IPS DF 4.7 (cell line): Measurements from ENCODE around the gene OR2T10.
"Not testable (repeated sequence)": the region's sequence is repeated elsewhere in the genome, so short reads cannot be mapped to it uniquely, and the experiment has no call there.

Experiments
- DNase-seq: peaks from one replicate; pipeline ENCODE4 v3.0.0-alpha.2; 2013; ENCODE audit warnings: low spot score; ENCODE audit errors: extremely low read depth

The OR2T10 gene, protein sequence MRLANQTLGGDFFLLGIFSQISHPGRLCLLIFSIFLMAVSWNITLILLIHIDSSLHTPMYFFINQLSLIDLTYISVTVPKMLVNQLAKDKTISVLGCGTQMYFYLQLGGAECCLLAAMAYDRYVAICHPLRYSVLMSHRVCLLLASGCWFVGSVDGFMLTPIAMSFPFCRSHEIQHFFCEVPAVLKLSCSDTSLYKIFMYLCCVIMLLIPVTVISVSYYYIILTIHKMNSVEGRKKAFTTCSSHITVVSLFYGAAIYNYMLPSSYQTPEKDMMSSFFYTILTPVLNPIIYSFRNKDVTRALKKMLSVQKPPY

DNA sequence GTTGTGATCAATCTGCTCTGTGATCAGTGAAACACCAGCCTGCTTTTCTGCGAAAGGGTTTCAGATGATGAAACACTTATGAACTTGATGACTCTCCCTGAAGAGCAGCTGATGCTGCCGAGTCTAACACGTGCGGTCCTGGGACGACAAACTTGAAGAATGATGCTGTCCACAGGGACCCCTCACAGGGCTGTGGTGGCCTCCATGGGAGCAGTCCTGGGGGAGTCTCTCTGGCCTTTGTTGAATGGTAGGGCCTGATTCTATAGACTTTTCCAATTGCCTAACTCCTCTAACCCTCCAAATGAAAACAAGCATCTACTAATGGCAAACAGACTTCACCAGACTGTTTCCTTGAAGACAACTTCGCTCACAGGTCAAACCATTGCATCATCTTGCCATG lies at the start of gene OR2T10:
TSS of gene OR2T10 (minus strand) at position 112 of the 400 bp plus-strand sequence. CDS start 3,932 bp downstream, outside the sequence.
- DNase-seq: no peak

DNA sequence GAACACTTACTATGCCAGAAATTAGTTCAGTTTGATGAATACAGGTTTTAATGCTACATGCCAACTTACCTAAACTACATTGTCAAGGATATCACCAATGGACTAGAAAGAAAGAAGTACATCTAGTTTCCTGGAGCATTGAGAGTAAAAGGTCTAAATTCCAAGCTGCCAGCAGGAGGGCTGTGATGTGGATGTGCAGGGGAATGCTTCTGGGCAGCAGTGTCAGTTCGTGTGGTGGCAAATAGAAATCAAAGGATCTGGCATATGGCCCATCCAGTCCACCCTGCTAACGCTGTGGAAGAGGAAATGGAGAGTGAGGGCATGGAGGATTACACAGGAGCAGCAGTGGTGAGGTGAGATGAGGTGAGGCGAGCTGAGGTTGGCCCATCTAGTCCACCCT lies 47.7 kb upstream of the OR2T10 start, which contains the start of gene OR2T35:
TSS of gene OR2T35 (minus strand) at position 101 of the 400 bp plus-strand sequence. CDS start 6,020 bp downstream, outside the sequence.
- not testable (repeated sequence) for DNase-seq

DNA sequence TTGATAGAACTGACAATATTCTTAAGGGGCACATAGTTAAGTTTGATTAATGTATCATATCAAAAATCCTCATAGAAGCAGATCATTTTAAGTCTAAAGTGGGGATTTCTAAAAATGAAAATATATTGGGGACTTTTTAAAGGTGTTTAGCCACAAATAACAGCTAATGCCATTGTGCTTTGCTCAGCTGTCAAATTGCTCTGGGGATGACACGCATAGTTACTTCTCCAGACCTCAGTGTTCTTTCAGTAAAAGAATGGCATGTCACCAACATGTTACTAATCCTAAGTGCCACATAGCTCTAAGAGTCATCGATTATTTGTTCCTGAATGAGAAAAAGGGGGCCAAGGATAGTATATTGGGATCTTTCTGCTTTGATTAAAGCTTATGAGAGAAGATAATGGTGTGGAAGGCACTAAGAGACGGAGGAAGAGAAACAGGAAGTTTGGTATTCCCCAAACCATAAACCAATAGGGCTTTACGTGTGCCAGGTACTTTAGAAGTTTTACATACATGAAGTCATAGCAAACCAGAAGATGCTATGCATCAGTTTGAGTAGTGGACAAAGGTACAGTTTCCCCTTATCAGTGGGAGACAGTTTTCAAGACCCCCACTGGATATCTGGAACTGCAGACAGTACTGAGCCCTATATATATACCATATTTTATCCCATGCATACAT lies 45.6 kb upstream of the OR2T10 start:
- DNase-seq: not testable (repeated sequence)

GRCh38 chr1:248641583-248641982 lies 44.1 kb upstream of the OR2T10 start:
- not testable (repeated sequence) for DNase-seq

- not testable (repeated sequence) for DNase-seq
Observed at GRCh38 chr1:248640906-248641305, 43.4 kb upstream of the OR2T10 start.

DNA sequence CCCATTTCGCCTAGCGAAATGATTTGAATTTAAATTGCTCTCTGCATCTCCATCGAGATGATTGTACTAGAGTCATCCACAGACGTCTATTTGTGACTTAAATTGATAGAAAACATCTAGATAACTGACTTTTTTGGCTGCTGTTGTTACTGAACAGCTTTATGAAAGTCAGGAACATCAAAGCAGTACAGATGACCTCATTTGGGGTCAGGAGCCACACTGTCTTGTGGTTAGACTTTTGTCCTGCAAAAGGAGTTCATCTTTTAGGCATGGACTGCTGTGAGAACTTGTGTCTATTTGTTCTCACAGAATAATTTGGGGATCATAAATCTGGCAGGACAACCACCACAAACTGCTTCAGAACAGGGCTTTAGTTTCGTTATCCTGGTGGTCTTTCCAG lies 42.2 kb upstream of the OR2T10 start:
- not testable (repeated sequence) for DNase-seq

- not testable (repeated sequence) for DNase-seq
Observed at GRCh38 chr1:248636612-248637011, 39.1 kb upstream of the OR2T10 start.

DNA sequence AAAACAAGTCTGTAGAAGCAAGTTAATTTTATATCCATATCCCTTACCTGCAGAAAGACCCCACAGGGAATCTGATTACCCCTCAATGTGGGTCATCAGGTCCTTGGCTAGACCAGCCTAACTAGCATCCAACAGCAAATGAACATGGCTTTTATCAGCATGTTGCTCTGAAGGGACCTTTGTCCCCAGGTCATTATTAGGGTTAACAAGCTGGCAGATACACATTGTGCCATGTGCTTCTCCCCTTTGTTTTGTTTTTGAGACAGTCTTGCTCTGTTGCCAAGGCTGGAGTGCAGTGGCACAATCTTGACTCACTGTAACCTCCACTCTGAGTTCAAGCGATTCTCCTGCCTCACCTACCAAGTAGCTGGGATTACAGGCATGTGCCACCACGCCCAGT lies 37.5 kb upstream of the OR2T10 start, which contains the start of gene OR2T11:
TSS of gene OR2T11 (minus strand) at position 101 of the 400 bp plus-strand sequence. CDS start 7,963 bp downstream, outside the sequence.
- not testable (repeated sequence) for DNase-seq

- DNase-seq: no peak
Observed at GRCh38 chr1:248631354-248632008, 34.0 kb upstream of the OR2T10 start.

GRCh38 chr1:248630551-248630950 lies 33.1 kb upstream of the OR2T10 start:
- no peak for DNase-seq

DNA sequence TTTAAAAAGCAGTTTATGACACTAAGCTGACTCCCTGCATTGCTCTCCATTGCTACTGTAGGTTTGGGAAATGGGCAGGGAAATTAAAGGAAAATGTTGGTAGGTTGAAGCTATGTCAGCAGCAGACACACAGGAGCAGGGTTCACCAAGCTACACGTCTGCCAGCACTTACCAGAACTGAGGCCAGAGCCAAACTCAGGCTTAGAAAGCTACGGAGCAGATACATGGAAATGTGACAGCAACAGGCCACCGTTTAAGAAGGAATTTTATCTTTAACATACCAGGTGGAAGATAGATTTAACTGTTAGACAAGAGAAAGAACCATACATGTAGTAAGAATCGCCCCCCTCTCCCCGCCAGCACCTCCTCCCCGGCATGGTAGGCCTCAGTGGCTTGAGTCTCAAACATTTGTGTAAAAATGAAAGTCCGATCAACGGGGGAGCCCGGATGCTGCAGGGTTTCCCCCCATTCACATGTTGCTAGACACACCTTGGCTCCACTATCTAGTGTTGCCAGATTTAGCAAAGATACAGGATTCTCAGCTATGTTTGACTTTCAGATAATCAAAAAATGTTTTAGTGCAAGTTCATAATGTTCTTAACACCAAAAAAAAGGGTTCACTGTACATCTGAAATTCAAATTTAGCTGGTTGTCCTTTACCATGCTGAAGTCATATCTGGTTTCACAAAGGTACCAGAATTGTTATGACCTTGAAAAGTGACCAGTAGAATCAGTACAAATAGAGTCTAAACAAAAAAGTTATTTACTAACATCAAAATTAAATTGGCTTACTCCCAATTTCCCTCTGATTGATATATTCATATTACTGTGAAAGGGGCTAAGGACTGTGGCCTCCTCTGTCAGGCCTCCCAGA lies 30.7 kb upstream of the OR2T10 start:
- DNase-seq: no peak

GRCh38 chr1:248625971-248626370 lies 28.5 kb upstream of the OR2T10 start:
- DNase-seq: no peak

DNA sequence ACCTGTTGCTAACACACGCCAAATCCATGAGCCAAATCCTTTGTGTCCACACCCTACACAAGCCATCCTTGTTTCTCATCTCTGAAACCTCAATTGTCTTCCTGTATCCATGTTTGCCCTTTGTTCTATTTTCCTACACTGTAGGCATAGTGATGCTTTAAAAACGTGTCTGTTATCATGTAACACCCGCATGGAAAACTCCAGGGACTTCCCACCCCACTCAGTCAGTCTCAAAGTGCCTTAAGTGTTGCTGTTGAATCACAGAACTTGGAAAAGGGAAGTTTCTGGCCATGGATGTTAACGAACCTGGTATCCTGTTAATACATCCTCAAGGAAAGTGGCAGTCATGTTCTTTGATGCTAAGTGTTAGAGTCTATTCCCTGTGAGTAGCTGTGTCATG lies 27.7 kb upstream of the OR2T10 start:
- no peak for DNase-seq

- DNase-seq: no peak
Observed at GRCh38 chr1:248622570-248623001, 25.1 kb upstream of the OR2T10 start.

DNA sequence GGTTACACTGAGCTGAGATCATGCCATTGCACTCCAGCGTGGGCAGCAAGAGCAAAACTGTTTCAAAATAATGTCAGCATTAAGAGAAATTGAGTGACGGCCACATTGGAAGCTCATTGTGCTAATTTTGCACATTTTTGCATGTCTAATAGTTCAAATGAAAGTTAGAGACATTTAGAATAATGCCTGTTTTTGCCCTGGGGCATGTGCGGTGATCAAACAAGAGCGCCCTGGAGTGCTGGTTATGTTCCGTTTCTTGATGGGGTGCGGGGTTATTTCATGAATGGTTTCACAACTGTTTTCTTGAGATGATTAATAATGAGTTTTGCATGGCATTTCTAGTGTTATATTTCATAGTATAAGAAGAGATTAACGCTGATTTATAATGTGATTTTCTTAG lies 24.3 kb upstream of the OR2T10 start:
- no peak for DNase-seq

DNA sequence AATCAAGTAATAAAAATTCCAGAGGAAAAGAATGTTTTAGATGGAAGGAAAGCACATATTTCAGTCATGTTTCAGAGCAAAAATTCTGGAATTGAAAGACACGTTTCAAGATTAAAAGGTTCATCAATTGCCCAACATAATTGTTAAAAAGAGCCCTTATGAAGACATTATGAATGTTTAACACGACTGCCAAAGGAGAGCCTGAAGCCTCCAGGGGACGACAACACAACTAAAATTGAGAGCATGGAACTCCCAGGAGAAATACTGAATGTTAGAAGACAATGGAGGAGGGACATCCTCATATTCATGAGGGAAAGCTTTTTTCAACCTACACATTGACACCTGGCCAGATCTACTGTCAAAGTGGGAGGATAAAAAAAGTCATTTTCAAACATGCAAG lies 21.4 kb upstream of the OR2T10 start:
- no peak for DNase-seq

GRCh38 chr1:248618119-248618518 lies 20.6 kb upstream of the OR2T10 start:
- DNase-seq: no peak

DNA sequence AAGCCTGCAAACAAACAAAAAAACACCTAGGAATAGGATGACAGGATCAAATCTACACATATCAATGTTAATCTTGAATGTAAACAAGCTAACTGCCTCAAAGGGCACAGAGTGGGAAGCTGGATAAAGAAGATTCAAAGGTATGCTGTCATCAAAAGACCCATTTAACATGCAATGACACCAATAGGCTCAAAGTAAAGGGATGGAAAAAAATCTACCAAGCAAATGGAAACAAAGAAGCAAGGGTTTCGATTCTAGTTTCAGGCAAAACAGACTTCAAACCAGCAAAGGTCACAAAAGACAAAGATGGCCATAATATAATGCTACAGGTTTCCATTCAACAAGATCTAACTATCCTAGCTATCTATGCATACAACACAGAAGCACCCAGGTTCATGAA lies 16.2 kb upstream of the OR2T10 start:
- DNase-seq: no peak

DNA sequence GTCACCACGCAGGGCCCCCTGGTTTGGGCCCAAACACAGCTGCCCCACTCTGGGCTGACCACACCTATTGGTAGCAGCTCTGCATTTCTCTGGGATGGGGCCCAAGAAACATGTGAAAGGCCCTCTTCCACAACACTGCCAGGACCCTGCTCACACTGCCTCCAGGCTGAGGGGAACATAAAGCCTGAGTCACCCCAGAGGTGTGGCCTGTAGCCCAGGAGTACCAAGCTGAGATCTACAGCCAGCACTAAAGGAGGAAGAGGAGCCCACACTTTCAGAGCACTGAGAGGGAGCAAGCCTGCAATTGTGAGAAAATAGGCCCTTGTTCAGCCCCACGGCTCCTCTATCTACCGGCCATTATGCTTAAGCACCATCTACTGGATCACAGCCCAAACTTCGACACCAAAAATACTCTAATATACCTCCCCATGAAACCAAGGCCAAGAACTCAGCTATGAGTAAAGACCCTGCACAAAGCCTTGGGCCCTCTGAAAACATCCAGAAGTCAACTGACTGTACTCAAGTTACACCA lies 14.4 kb upstream of the OR2T10 start:
- DNase-seq: no peak

GRCh38 chr1:248610301-248610700 lies 12.8 kb upstream of the OR2T10 start:
- DNase-seq: no peak

DNA sequence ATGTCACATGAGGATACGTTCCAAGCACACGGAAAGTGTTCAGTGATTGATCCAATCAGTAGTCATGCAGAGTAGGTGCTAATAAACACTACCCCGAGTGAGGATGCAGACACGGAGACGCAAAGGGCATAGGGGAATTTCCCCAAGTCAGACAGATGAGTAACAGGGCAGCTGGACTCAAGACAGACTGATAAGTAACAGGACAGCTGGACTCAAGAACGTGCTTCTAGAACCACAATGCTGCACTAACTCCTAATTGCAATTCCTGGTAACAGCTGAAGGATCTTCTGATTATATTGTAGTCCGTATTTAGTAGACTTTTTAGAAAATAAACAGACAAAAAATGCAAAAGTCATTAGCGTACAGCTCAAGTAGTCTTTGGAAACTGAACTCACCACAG lies 1.9 kb upstream of the OR2T10 start:
- DNase-seq: no peak
